Erythroblast (primary cell): ENCODE measurements around the gene PIGU.

Source experiments
- GATA1 ChIP-seq: IDR thresholded peaks from 2 replicates; pipeline ENCODE4 v1.6.1; 2011; ENCODE audit warnings: low read depth, mild to moderate bottlenecking, control low read depth, low read length, moderate library complexity
- POLR2A ChIP-seq: IDR thresholded peaks from 2 replicates; pipeline ENCODE4 v1.6.1; 2011; ENCODE audit warnings: mild to moderate bottlenecking, low read length

DNA sequence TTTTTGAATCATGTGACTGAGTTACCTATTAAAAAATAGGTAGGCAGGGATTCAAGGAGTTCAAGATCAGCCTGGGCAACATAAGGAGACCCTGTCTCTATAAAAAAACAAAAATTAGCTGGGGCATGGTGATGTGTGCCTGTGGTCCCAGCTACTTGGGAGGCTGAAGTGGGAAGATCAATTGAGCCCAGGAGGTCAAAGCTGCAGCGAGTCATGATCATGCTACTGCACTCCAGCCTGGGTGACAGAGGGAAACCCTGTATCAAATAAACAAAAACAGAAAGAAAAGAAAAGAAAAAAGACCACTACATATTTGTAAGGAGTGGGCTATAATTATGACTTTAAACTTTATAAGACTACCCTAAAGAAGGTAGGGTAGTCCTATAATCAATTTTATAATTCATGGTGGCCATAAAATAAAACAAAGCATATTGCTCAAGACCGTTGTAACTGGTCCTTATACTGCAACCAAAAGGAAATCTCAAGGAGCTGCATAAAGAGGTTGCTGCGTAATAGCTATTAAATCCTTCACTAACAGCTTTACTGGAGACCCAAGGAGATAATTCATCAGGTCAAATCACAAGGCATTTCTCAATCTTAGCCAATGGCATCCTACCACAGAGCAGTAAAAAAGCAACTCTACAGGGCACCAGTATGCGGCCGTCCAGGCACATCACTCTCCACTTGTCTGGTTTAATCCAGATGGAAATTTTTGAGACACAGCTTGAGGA, 13.5 kb downstream of the PIGU start:
- TF ChIP-seq POLR2A (no peak), GATA1 (no peak)
